ENCODE results near the gene CD7. TPM values are rescaled to one million over a fixed set of nuclear protein-coding genes. Genes with fewer than 3 reads are reported as not detected.

The CD7 gene
- polyA plus RNA-seq, 1 donor from 2014 or later: not detected

- Histone ChIP-seq H3K4me2 (ENCODE audit: low read length) (no peak overlapping the region), H2AFZ (ENCODE audit: low read depth, low read length) (no peak overlapping the region), H3K36me3 (ENCODE audit: insufficient read depth, low read length) (no peaks in the 10 kb centered on the region), H3K27me3 (ENCODE audit: insufficient read depth, low read depth, low read length) (no peaks in the 10 kb centered on the region), H3F3A (ENCODE audit: insufficient read depth, low read length, poor library complexity, severe bottlenecking) (no peaks in the 10 kb centered on the region), H3K27ac (ENCODE audit: low read length) (no peak overlapping the region), H3K4me3 (ENCODE audit: low read length) (no peak overlapping the region), H3K9ac (ENCODE audit: low read length) (no peak overlapping the region), H3K79me2 (replicated peaks; ENCODE audit: insufficient read depth, low read length) (no peaks in the 10 kb centered on the region), H3K9me3 (ENCODE audit: low read length) (no peaks in the 10 kb centered on the region), H3K9me2 (ENCODE audit: insufficient read depth, low read length) (no peaks in the 10 kb centered on the region), H4K20me1 (ENCODE audit: insufficient read depth) (no peaks in the 10 kb centered on the region)
- TF ChIP-seq REST (IDR thresholded peaks at IDR 0.05; ENCODE audit: borderline replicate concordance): no peak
- TF ChIP-seq TAF1 (IDR thresholded peaks at IDR 0.05; ENCODE audit: low read depth): no peak
These were observed 25.1 kb upstream of the CD7 start for GRCh38 chr17:82342361-82343079.

- H3K27me3 ChIP-seq (ENCODE audit: insufficient read depth, low read depth, low read length): peaks cover 8% of the 10 kb centered on the region
- no peak overlapping the region for H3K4me3 ChIP-seq (ENCODE audit: low read length)
- H3K9me2 ChIP-seq (ENCODE audit: insufficient read depth, low read length): no peaks in the 10 kb centered on the region
- H4K20me1 ChIP-seq (ENCODE audit: insufficient read depth): no peaks in the 10 kb centered on the region
- no peak overlapping the region for H3K27ac ChIP-seq (ENCODE audit: low read length)
- no peaks in the 10 kb centered on the region for H3K79me2 ChIP-seq (replicated peaks; ENCODE audit: insufficient read depth, low read length)
- H3K9me3 ChIP-seq (ENCODE audit: low read length): no peaks in the 10 kb centered on the region
- H3K9ac ChIP-seq (ENCODE audit: low read length): no peak overlapping the region
- no peaks in the 10 kb centered on the region for H3K36me3 ChIP-seq (ENCODE audit: insufficient read depth, low read length)
- H3K4me2 ChIP-seq (ENCODE audit: low read length): no peak overlapping the region
- no peak overlapping the region for H2AFZ ChIP-seq (ENCODE audit: low read depth, low read length)
- no peaks in the 10 kb centered on the region for H3F3A ChIP-seq (ENCODE audit: insufficient read depth, low read length, poor library complexity, severe bottlenecking)
- TF ChIP-seq EZH2 (IDR thresholded peaks at IDR 0.05; ENCODE audit: borderline replicate concordance, insufficient read depth, low read length, poor library complexity, severe bottlenecking): no peak
These were observed 22.5 kb upstream of the CD7 start for GRCh38 chr17:82339634-82340580.

- TF ChIP-seq POLR2AphosphoS5 (IDR thresholded peaks at IDR 0.05): no peak
- TF ChIP-seq SMC3 (conservative IDR thresholded peaks at IDR 0.05; ENCODE audit: poor library complexity): no peak
- TF ChIP-seq EP300 (conservative IDR thresholded peaks at IDR 0.05; ENCODE audit: poor library complexity, severe bottlenecking): no peak
- no peak for TF ChIP-seq RAD21 (conservative IDR thresholded peaks at IDR 0.05)
- TF ChIP-seq CTCF (IDR thresholded peaks at IDR 0.05; ENCODE audit: poor library complexity, severe bottlenecking): no peak
- Histone ChIP-seq H3K9me3 (ENCODE audit: low read length) (no peaks in the 10 kb centered on the region), H4K20me1 (ENCODE audit: insufficient read depth) (no peaks in the 10 kb centered on the region), H3K9ac (ENCODE audit: low read length) (no peak overlapping the region), H3K4me2 (ENCODE audit: low read length) (no peak overlapping the region), H3K79me2 (replicated peaks; ENCODE audit: insufficient read depth, low read length) (no peaks in the 10 kb centered on the region), H3K9me2 (ENCODE audit: insufficient read depth, low read length) (no peaks in the 10 kb centered on the region), H3K27ac (ENCODE audit: low read length) (no peak overlapping the region), H3F3A (ENCODE audit: insufficient read depth, low read length, poor library complexity, severe bottlenecking) (no peaks in the 10 kb centered on the region), H3K36me3 (ENCODE audit: insufficient read depth, low read length) (no peaks in the 10 kb centered on the region), H3K27me3 (ENCODE audit: insufficient read depth, low read depth, low read length) (peaks cover 17% of the 10 kb centered on the region), H2AFZ (ENCODE audit: low read depth, low read length) (no peak overlapping the region), H3K4me3 (ENCODE audit: low read length) (no peak overlapping the region)
These were observed 21.6 kb upstream of the CD7 start for GRCh38 chr17:82338858-82339633.
